Stimulated activated CD4-positive, alpha-beta T cell treated with anti-CD3 and anti-CD28 coated beads, Interleukin-1b, Interleukin-23, amount 100 ng/mL, for 1 hour (primary cell): ENCODE results near the gene CLRN1.

Source experiments
- DNase-seq, 2 donors: peaks; one replicate each; pipeline ENCODE4 v3.0.0-alpha.2; 2020; ENCODE audit warnings: low read depth in 2 of 2

The CLRN1 gene

DNA sequence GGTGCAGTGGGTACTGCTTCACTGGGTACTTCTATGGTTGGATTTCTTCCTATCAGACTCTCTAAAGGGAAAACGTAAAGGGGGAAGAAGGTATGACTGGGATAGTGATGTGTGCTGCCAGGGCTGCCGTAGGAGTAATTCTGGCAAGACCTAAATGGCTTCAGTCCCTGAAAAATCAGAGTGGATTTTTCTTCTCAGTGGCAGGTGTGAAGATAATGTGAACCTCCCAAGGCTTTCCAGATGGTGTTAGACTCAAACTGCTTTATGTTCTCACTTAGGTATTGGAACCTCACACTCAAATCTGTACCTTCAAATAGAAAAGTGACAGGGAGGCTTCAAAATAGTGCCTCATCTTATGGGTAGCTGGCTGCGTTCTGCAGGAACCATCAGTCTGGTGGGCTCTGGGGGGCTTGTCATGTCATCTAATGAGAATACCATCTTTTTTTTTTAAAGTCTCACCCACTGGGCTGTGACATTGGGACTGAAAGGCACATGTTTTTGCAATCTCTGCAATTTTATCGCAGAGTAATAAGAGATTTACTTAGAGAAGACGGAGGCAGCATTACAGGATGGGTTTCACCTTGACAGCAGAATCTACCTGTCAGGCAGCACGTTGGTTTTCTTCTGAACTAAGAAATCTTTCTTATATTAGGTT lies 95.8 kb downstream of the CLRN1 start:
- DNase-seq = no peak
